Left forelimb (tissue), 1 donor: Measurements from ENCODE around the gene ZIC1.

Source experiments
- DNase-seq: peaks from one replicate; pipeline ENCODE4 v3.0.0-alpha.2; 2018; ENCODE audit warnings: low spot score

ZIC1 gene

DNA sequence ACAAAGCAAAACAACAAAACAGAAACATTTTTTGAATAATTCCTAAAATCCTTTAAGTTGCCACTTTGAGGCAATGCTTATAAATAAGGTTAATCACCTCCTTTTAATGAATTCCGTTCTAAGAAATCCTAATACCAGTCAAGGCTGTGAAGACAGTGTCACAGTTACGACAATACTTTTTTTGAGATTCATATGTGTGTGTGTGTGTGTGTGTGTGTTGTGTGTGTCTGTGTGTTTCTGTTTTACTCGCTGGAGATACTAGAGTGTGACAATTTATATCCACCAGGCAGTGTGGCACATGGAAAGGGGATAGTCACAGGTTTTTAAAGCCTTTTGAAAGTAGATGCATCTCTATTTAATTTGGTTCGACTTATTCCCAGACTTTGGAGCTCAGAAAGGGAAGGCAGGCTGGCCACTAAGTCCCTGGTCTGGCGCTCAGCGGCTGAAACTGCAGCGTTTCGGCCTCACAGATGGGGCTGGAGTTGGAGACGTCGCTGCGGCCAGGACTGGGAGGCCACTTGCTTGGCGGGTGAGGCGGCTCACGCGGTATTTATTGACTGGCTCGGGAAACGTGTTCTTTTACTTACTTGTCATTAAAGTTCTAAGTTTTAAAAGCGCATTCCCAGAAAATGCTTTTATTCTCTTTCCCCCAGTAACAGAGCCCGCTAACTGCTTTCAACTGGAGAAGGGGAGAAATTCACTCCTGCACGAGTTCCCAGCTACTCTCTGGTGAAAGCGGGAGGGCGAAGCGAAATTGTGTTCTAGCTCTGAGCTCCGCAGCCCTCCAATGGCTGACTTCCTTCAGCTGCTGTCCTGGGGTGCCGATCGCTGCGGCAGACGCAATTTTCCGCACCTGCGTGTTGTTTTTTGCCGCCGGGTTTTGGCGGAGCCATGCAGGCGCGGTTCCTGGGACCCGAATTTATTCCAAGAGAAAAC, 13.7 kb downstream of the ZIC1 start:
- DNase-seq = no peak

- no peak for DNase-seq
These were observed 14.3 kb downstream of the ZIC1 start for GRCh38 chr3:147423537-147423797.

DNA sequence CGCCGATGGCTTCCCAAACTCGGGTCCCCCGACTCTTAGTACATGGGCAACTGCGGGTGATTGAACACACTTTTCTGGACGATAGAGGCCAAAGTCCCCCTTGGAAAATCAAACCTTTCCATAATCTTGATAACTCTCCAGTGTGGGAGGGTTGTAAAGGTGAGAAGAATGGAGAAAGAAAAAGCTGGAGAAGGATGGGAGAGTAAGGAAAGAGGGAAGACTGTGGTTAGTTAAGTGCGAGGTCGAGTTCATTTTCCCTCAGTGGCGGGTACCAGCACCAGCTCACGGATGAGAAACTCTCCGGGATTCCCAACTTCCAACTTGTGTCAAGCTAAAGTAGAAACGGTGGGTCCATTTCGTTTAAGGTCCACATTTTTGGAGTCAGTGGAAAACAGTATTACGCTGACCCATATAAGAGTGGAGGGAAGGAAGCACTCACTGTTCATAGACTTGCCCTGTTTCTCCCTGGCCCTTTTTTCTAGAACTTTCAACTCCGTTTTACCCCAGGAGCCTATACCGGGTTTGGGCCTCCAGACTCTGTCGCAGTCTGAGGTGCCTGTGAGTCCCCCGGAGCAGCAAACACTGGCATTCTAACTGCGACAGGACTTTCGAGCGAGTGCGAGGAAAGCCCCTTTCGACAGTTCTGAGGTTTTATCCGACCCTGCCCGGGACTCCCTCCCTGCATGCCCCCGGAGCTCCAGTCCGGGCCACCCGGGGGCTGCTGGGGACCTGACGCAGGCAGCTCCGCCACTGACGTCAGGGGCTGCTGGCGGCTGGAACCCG, 14.8 kb downstream of the ZIC1 start:
- DNase-seq = peak; percentile 68

DNA sequence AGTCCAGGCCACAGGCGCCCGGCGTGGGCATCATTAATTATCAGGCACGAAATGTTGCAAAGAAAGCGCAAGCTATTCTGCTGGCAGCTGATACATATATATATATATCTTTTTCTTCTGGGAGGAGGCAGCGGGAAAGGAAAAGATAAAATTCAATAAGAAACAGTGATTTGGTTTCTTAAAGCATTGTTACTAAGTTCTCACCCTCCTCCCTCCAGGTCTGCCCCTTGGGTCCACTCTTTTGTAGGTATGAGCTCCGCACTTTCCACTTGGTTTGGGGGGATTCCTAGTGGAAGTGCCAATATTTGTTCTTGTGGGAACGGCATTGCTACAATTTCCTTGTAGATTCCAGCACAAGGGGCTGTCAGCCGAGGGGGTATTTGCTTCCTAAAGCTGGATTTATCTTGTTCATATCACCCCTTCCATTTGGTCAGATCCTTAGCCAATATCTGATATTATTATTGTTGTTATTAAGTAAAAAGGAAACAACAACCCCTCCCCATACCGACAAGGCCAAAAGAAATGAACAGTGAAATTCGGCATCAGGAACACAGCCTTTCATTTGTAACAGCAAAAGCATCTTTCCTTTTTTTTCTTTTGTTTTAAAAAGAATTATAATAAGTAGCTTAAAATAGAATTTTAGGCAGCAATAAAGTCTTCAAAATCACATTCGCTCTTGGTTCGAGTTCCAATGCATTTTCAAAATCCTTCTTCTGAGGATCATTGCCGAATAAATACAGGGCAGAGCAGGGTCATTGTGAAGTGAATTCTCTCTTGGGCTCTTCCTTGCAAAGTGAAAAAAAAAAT, 15.6 kb downstream of the ZIC1 start:
- DNase-seq = no peak

DNA sequence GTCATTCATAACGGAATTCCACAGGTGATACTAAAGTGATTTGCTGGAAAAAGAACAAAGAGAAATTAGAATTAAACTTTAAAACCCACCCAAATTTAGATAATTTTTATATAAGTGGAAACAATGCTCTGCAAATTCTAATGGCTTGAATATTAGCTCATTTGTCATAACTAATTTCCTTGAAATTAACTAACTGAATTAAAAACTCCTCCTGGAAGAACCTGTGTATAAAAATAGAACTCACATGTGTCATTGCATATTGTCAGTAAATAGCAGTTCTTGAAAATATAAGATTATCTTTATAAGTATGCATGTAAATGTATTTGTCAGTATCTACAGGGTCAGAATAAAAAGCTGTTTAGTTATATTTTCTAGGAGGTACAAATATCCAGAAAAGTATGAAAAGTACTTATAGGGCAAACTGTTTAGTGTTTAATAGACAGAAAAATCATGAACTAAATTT, 16.3 kb downstream of the ZIC1 start:
- DNase-seq = no peak

- no peak for DNase-seq
These were observed 17.8 kb downstream of the ZIC1 start for GRCh38 chr3:147426931-147427330.

DNA sequence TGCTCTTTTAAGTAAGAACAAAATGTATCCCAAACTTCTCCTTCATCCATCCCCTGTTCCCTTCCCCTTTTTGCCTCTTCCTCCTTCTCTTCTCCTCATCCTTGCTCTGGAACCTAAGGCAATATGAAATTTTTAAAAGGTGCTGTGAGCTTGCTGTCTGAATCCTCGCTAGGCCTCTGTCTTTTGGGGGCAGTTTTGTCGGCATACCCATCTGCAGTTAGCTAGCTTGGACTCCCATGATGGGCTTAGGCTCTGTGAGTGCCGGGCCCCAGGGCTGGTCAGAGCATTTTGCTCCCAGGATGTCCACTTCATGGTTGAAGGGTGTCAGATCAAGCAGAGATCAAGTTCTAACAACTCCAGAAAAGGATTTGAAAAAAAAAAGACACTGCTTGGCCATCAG, 18.6 kb downstream of the ZIC1 start:
- no peak for DNase-seq

DNA sequence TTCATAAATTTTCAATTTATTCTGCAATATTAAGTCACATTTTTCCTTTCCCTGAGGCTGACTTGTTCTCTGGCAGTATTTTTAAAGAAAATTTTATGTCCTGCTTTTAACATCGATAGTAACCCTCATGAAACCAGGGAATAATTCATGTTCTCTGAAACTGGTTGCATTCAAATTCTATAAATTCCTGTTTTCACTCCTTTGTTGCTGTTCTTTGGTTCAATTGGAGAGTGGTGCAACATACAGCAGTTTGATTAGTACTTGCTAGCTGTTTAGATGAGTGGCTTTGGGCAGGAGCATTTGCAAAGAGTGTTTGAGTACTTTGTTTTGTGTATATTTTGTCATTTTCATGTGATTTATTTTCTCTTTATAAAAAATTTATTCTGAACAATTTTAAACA, 19.2 kb downstream of the ZIC1 start:
- no peak for DNase-seq

- DNase-seq = no peak
These were observed 19.6 kb downstream of the ZIC1 start for GRCh38 chr3:147428754-147429153.

GRCh38 chr3:147431751-147432150, 22.6 kb downstream of the ZIC1 start:
- no peak for DNase-seq

GRCh38 chr3:147447224-147447623, 38.1 kb downstream of the ZIC1 start:
- DNase-seq = no peak

GRCh38 chr3:147449669-147450068, 40.5 kb downstream of the ZIC1 start:
- no peak for DNase-seq

GRCh38 chr3:147458995-147459704, 50.0 kb downstream of the ZIC1 start:
- no peak for DNase-seq

- no peak for DNase-seq
These were observed 53.7 kb downstream of the ZIC1 start for GRCh38 chr3:147462856-147463255.
